IMR-90 (cell line): ENCODE results near the gene LIX1. TPM values are rescaled to one million over a fixed set of nuclear protein-coding genes. Genes with fewer than 3 reads are reported as not detected.

Source experiments
- ATAC-seq: fragments of 200-7000 bp; cut with Tn5 transposase; 2 replicates; pipeline ENCODE4 v1.9.1; 2020; ENCODE audit warnings: low read depth, mild to moderate bottlenecking, moderate library complexity
- BruUV-seq: library from RNA; stranded (reverse); fragments of 400-500 nt; replicated peaks from 2 replicates; lab custom pipeline; 2021; lab: Mats Ljungman, UMichigan
- CTCF ChIA-PET: fragments of 300-600 bp; formaldehyde crosslinking; extraction: SDS; loops from one replicate; lab custom pipeline; 2021; ENCODE audit warnings: antibody characterized with exemption; lab: Yijun Ruan, JAX
- POLR2A ChIA-PET: fragments of 300-600 bp; sonication (Branson Sonifier 250); formaldehyde crosslinking; loops from one replicate; lab custom pipeline; 2022; ENCODE audit warnings: antibody characterized with exemption; ENCODE audit not compliant: unreplicated experiment; lab: Charles Lee
- DNase-seq: peaks from one replicate; pipeline ENCODE4 v3.0.0; 2013
- H2AFZ ChIP-seq: replicated peaks from 2 replicates; pipeline ENCODE3; 2013; ENCODE audit warnings: low read length, mild to moderate bottlenecking; ENCODE audit not compliant: poor library complexity
- H2AK5ac ChIP-seq: 2 replicates; pipeline ENCODE4 v1.6.1; 2013; ENCODE audit warnings: low read depth, low read length, inconsistent platforms
- H2AK9ac ChIP-seq: replicated peaks from 2 replicates; pipeline ENCODE3; 2013; ENCODE audit warnings: mild to moderate bottlenecking, low read depth, low read length, moderate library complexity; ENCODE audit not compliant: poor library complexity
- H2BK120ac ChIP-seq: 2 replicates; pipeline ENCODE4 v1.6.1; 2013; ENCODE audit warnings: low read depth, low read length, inconsistent platforms
- H2BK15ac ChIP-seq: 3 replicates; pipeline ENCODE4 v1.6.1; 2013; ENCODE audit warnings: low read depth, low read length, inconsistent platforms
- H2BK20ac ChIP-seq: 2 replicates; pipeline ENCODE4 v1.6.1; 2013; ENCODE audit warnings: low read depth, mild to moderate bottlenecking, inconsistent platforms, low read length, moderate library complexity
- H2BK5ac ChIP-seq: 2 replicates; pipeline ENCODE4 v1.6.1; 2013; ENCODE audit warnings: mild to moderate bottlenecking, low read depth, low read length, inconsistent platforms; ENCODE audit not compliant: poor library complexity, severe bottlenecking
- H3K14ac ChIP-seq: replicated peaks from 2 replicates; pipeline ENCODE4 v1.6.1; 2013; ENCODE audit warnings: low read depth, low read length, inconsistent platforms
- H3K18ac ChIP-seq: 2 replicates; pipeline ENCODE4 v1.6.1; 2013; ENCODE audit warnings: low read depth, low read length, control low read depth
- H3K23ac ChIP-seq: 2 replicates; pipeline ENCODE4 v1.6.1; 2013; ENCODE audit warnings: low read depth, low read length, inconsistent platforms
- H3K27ac ChIP-seq: 2 replicates; pipeline ENCODE4 v1.5.1; 2013; ENCODE audit warnings: mild to moderate bottlenecking, control low read depth, low read length; ENCODE audit not compliant: insufficient read depth
- H3K27me3 ChIP-seq: 2 replicates; pipeline ENCODE4 v1.6.1; 2013; ENCODE audit warnings: low read length; ENCODE audit not compliant: control insufficient read depth, insufficient read depth
- H3K36me3 ChIP-seq: 2 replicates; pipeline ENCODE4 v1.6.1; 2013; ENCODE audit warnings: low read length, mixed read lengths; ENCODE audit not compliant: control insufficient read depth, insufficient read depth
- H3K4ac ChIP-seq: 2 replicates; pipeline ENCODE4 v1.6.1; 2013; ENCODE audit warnings: low read depth, low read length, inconsistent platforms
- H3K4me1 ChIP-seq: 2 replicates; pipeline ENCODE4 v1.6.1; 2013; ENCODE audit warnings: low read length, mixed read lengths; ENCODE audit not compliant: control insufficient read depth, insufficient read depth
- H3K4me2 ChIP-seq: 2 replicates; pipeline ENCODE4 v1.6.1; 2013; ENCODE audit warnings: low read depth, mild to moderate bottlenecking, control low read depth, low read length, moderate library complexity
- H3K4me3 ChIP-seq: 2 replicates; pipeline ENCODE4 v1.5.1; 2013; ENCODE audit warnings: low read depth, mild to moderate bottlenecking, control low read depth, low read length, moderate library complexity; ENCODE audit not compliant: insufficient read depth
- H3K56ac ChIP-seq: 2 replicates; pipeline ENCODE4 v1.6.1; 2013; ENCODE audit warnings: low read length, inconsistent platforms; ENCODE audit not compliant: insufficient read depth; ENCODE audit errors: extremely low read depth
- H3K79me1 ChIP-seq, 2 experiments: 2 replicates each; pipeline ENCODE4 v1.6.1; 2013; ENCODE audit warnings: low read length in 2 of 2, inconsistent platforms in 1 of 2, low read depth in 1 of 2
- H3K9ac ChIP-seq: 2 replicates; pipeline ENCODE4 v1.6.1; 2013; ENCODE audit warnings: low read depth, low read length, control low read depth
- H3K9me1 ChIP-seq: 2 replicates; pipeline ENCODE4 v1.6.1; 2013; ENCODE audit warnings: low read length, inconsistent platforms; ENCODE audit not compliant: insufficient read depth
- H3K9me3 ChIP-seq: 2 replicates; pipeline ENCODE4 v1.6.1; 2013; ENCODE audit warnings: low read length; ENCODE audit not compliant: control insufficient read depth, insufficient read depth
- H4K20me1 ChIP-seq: 2 replicates; pipeline ENCODE4 v1.6.1; 2013; ENCODE audit warnings: low read length, inconsistent platforms; ENCODE audit not compliant: insufficient read depth
- H4K5ac ChIP-seq: 2 replicates; pipeline ENCODE4 v1.6.1; 2013; ENCODE audit warnings: mild to moderate bottlenecking, low read depth, low read length, control low read depth
- H4K8ac ChIP-seq, 2 experiments: 2 replicates each; pipeline ENCODE4 v1.6.1; 2013; ENCODE audit warnings: low read depth in 2 of 2, low read length in 2 of 2, control low read depth in 1 of 2, inconsistent platforms in 1 of 2
- H4K91ac ChIP-seq: 2 replicates; pipeline ENCODE4 v1.6.1; 2013; ENCODE audit warnings: low read depth, low read length, inconsistent platforms; ENCODE audit not compliant: insufficient read depth
- BHLHE40 ChIP-seq: fragments of 150-350 bp; IDR thresholded peaks from 2 replicates; pipeline ENCODE4 v1.6.1; 2016; ENCODE audit warnings: mild to moderate bottlenecking, low read depth, low read length
- CEBPB ChIP-seq: IDR thresholded peaks from 2 replicates; pipeline ENCODE4 v1.6.1; 2012; ENCODE audit warnings: low read depth, low read length, improper control_type of control experiment
- CHD1 ChIP-seq: IDR thresholded peaks from 2 replicates; pipeline ENCODE4 v1.6.1; 2012; ENCODE audit warnings: low read depth, low read length, improper control_type of control experiment
- ELK1 ChIP-seq: fragments of 150-350 bp; IDR thresholded peaks from 2 replicates; pipeline ENCODE4 v1.6.1; 2016; ENCODE audit warnings: low read depth, mild to moderate bottlenecking, low read length, moderate library complexity, borderline replicate concordance
- FOS ChIP-seq: fragments of 150-350 bp; IDR thresholded peaks from 2 replicates; pipeline ENCODE4 v1.6.1; 2016; ENCODE audit warnings: low read depth, low read length
- MAFK ChIP-seq: IDR thresholded peaks from 2 replicates; pipeline ENCODE4 v1.6.1; 2012; ENCODE audit warnings: low read depth, low read length, improper control_type of control experiment
- MAZ ChIP-seq: IDR thresholded peaks from 2 replicates; pipeline ENCODE4 v1.6.1; 2012; ENCODE audit warnings: low read depth, mild to moderate bottlenecking, low read length, improper control_type of control experiment, moderate library complexity, borderline replicate concordance
- MXI1 ChIP-seq: IDR thresholded peaks from 2 replicates; pipeline ENCODE4 v1.6.1; 2012; ENCODE audit warnings: low read depth, mild to moderate bottlenecking, low read length, moderate library complexity, borderline replicate concordance
- NFE2L2 ChIP-seq: fragments of 150-350 bp; IDR thresholded peaks from 2 replicates; pipeline ENCODE4 v1.6.1; 2016; ENCODE audit warnings: low read depth, mild to moderate bottlenecking, low read length
- POLR2A ChIP-seq: IDR thresholded peaks from 2 replicates; pipeline ENCODE4 v1.6.1; 2012; ENCODE audit warnings: mild to moderate bottlenecking, low read depth, low read length
- RAD21 ChIP-seq: IDR thresholded peaks from 2 replicates; pipeline ENCODE4 v1.6.1; 2012; ENCODE audit warnings: low read length, improper control_type of control experiment
- RCOR1 ChIP-seq: IDR thresholded peaks from 2 replicates; pipeline ENCODE4 v1.6.1; 2012; ENCODE audit warnings: mild to moderate bottlenecking, low read length, improper control_type of control experiment; ENCODE audit not compliant: insufficient replicate concordance
- RFX5 ChIP-seq: IDR thresholded peaks from 2 replicates; pipeline ENCODE4 v1.8.0; 2012; ENCODE audit warnings: low read depth, mild to moderate bottlenecking, low read length, moderate library complexity
- SMC3 ChIP-seq: fragments of 150-350 bp; IDR thresholded peaks from 2 replicates; pipeline ENCODE4 v1.6.1; 2016; ENCODE audit warnings: low read depth, mild to moderate bottlenecking, antibody characterized with exemption, low read length, moderate library complexity
- USF2 ChIP-seq: fragments of 150-350 bp; IDR thresholded peaks from 2 replicates; pipeline ENCODE4 v1.6.1; 2017; ENCODE audit warnings: mild to moderate bottlenecking, antibody characterized with exemption, low read length, low read depth
- WGBS, 2 experiments: methylation state at CpG; one replicate each; pipeline versions ENCODE4 v1.1.5 to v1.1.7; 2013; ENCODE audit warnings: missing lambda C conversion rate in 2 of 2; ENCODE audit not compliant: insufficient read length in 1 of 2; ENCODE audit errors: extremely low coverage in 2 of 2; 5-methylcytosine and 5-hydroxymethylcytosine counted together
- dilution Hi-C: fragments of 300-500 bp; cut with HindIII; formaldehyde crosslinking; loops from one replicate; pipeline ENCODE4 v1.14.3; 2018; ENCODE audit warnings: low sequenced_read_pairs; ENCODE audit not compliant: unreplicated experiment
- in situ Hi-C: fragments of 300-500 bp; cut with MboI; formaldehyde crosslinking; loops from 3 replicates; pipeline ENCODE4 v1.14.3; 2019; ENCODE audit warnings: low sequenced_read_pairs, inconsistent platforms, mixed read lengths
- intact Hi-C: fragments of 100-400 bp; cut with micrococcal nuclease; formaldehyde crosslinking; loops from 2 replicates; pipeline ENCODE4 v1.10.0; 2022
- polyA plus RNA-seq, 3 experiments: library from polyadenylated mRNA; depleted of rRNA; stranded (reverse); fragments of >200 nt; gene quantifications; 2 replicates each; pipeline ENCODE4 v1.2.3, GENCODE V29; 2012; ENCODE audit warnings: low replicate concordance in 1 of 3
- total RNA-seq: library from RNA; depleted of rRNA; stranded (reverse); fragments of >200 nt; gene quantifications from 2 replicates; pipeline ENCODE4 v1.2.3, GENCODE V29; 2012
- TF ChIP-seq, protein P1 (sequence below): conservative IDR thresholded peaks from 2 replicates; pipeline ENCODE4 v1.5.1; 2012; ENCODE audit warnings: mild to moderate bottlenecking, low read depth, low read length, improper control_type of control experiment

LIX1 gene
- total and polyA plus RNA-seq, 2 of the 4 experiments (the other 2 are of a cell fraction), result not detected

- BruUV-seq, result no TSS peak
- no peak for ATAC-seq
- no peaks in the 10 kb centered on the region for H3K79me1 ChIP-seq
- H3K9me1 ChIP-seq, result no peaks in the 10 kb centered on the region; the same call in 1 of the 2 replicates
- no peak overlapping the region for H2BK120ac ChIP-seq
- H2BK5ac ChIP-seq, result no peak overlapping the region
- no peak overlapping the region for H2AK9ac ChIP-seq
- no peak overlapping the region for H3K56ac ChIP-seq
- H3K27ac ChIP-seq, result no peak overlapping the region
- no peak overlapping the region for H2AFZ ChIP-seq
- H2AK5ac ChIP-seq, result no peak overlapping the region
- DNase-seq, result no peak
- TF ChIP-seq MAZ, result no peak
- TF ChIP-seq CEBPB, result no peak
- TF ChIP-seq RAD21, result no peak
- TF ChIP-seq, protein P1, sequence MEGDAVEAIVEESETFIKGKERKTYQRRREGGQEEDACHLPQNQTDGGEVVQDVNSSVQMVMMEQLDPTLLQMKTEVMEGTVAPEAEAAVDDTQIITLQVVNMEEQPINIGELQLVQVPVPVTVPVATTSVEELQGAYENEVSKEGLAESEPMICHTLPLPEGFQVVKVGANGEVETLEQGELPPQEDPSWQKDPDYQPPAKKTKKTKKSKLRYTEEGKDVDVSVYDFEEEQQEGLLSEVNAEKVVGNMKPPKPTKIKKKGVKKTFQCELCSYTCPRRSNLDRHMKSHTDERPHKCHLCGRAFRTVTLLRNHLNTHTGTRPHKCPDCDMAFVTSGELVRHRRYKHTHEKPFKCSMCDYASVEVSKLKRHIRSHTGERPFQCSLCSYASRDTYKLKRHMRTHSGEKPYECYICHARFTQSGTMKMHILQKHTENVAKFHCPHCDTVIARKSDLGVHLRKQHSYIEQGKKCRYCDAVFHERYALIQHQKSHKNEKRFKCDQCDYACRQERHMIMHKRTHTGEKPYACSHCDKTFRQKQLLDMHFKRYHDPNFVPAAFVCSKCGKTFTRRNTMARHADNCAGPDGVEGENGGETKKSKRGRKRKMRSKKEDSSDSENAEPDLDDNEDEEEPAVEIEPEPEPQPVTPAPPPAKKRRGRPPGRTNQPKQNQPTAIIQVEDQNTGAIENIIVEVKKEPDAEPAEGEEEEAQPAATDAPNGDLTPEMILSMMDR, result no peak
- TF ChIP-seq RCOR1, result no peak
- TF ChIP-seq FOS, result no peak
- no peak for TF ChIP-seq POLR2A
- no peak for TF ChIP-seq ELK1
- TF ChIP-seq MAFK, result no peak
- TF ChIP-seq USF2, result no peak
- no peak for TF ChIP-seq MXI1
- TF ChIP-seq BHLHE40, result no peak
- no peak for TF ChIP-seq SMC3
- TF ChIP-seq CHD1, result no peak
- no peak for TF ChIP-seq RFX5
- TF ChIP-seq NFE2L2, result no peak
- H4K8ac ChIP-seq, result no peak overlapping the region
- CTCF ChIA-PET, result no interaction called here
- no peak overlapping the region for H3K4ac ChIP-seq
- no peak overlapping the region for H3K9ac ChIP-seq
- H4K20me1 ChIP-seq, result no peaks in the 10 kb centered on the region
- POLR2A ChIA-PET, result no interaction called here
- H3K4me1 ChIP-seq, result no peaks in the 10 kb centered on the region
- in situ Hi-C loops, result no loop called here
- no peak overlapping the region for H4K5ac ChIP-seq
- H3K27me3 ChIP-seq, result no peaks in the 10 kb centered on the region
- H2BK20ac ChIP-seq, result no peak overlapping the region
- H3K9me3 ChIP-seq, result no peaks in the 10 kb centered on the region
- no peak overlapping the region for H2BK15ac ChIP-seq
- dilution Hi-C loops, result no loop called here
- no peak overlapping the region for H3K23ac ChIP-seq
- intact Hi-C loops, result no loop called here
- H3K4me2 ChIP-seq, result no peak overlapping the region
- H3K18ac ChIP-seq, result no peak overlapping the region
- H3K14ac ChIP-seq, result no peak overlapping the region
- no peaks in the 10 kb centered on the region for H3K36me3 ChIP-seq
- no peak overlapping the region for H3K4me3 ChIP-seq
- WGBS, 2 experiments, result no CpG with 5 or more reads among the region's 2 CpGs
- H4K91ac ChIP-seq, result no peak overlapping the region
Observed at GRCh38 chr5:97191893-97192292, 49.5 kb upstream of the LIX1 start.
